Hepatocyte (in vitro differentiated cells): ENCODE data around the gene ATP9B. TPM values are rescaled to one million over a fixed set of nuclear protein-coding genes. Genes with fewer than 3 reads are reported as not detected.

Source experiments
- DNase-seq: peaks from one replicate; pipeline ENCODE4 v3.0.0-alpha.2; 2016; ENCODE audit warnings: low spot score
- H2AFZ ChIP-seq: fragments of 200-600 bp; sonication (generic); 2 replicates; pipeline ENCODE4 v1.6.0; 2016; ENCODE audit warnings: antibody characterized with exemption, mild to moderate bottlenecking
- H3K27ac ChIP-seq: fragments of 200-600 bp; sonication (generic); 2 replicates; pipeline ENCODE4 v1.5.1; 2016; ENCODE audit warnings: mild to moderate bottlenecking
- H3K27me3 ChIP-seq: fragments of 200-600 bp; sonication (generic); 2 replicates; pipeline ENCODE4 v1.6.1; 2016
- H3K36me3 ChIP-seq: fragments of 200-600 bp; sonication (generic); replicated peaks from 2 replicates; pipeline ENCODE4 v1.5.1; 2016; ENCODE audit warnings: low read depth; ENCODE audit not compliant: insufficient read depth
- H3K4me1 ChIP-seq: fragments of 200-600 bp; sonication (generic); 2 replicates; pipeline ENCODE4 v1.5.1; 2016; ENCODE audit warnings: mild to moderate bottlenecking, moderate library complexity; ENCODE audit not compliant: insufficient read depth
- H3K4me2 ChIP-seq: fragments of 200-600 bp; sonication (generic); 2 replicates; pipeline ENCODE4 v1.6.0; 2016
- H3K4me3 ChIP-seq: fragments of 200-600 bp; sonication (generic); 2 replicates; pipeline ENCODE4 v1.5.1; 2016; ENCODE audit warnings: mild to moderate bottlenecking
- H3K79me2 ChIP-seq: fragments of 200-600 bp; sonication (generic); 2 replicates; pipeline ENCODE4 v1.6.0; 2017; ENCODE audit warnings: mild to moderate bottlenecking
- H3K9me2 ChIP-seq: fragments of 200-600 bp; sonication (generic); replicated peaks from 2 replicates; pipeline ENCODE4 v1.6.0; 2017; ENCODE audit warnings: mild to moderate bottlenecking; ENCODE audit not compliant: insufficient read depth
- H3K9me3 ChIP-seq: fragments of 200-600 bp; sonication (generic); 2 replicates; pipeline ENCODE4 v1.5.1; 2016; ENCODE audit warnings: low read depth, mild to moderate bottlenecking
- H4K20me1 ChIP-seq: fragments of 200-600 bp; sonication (generic); 2 replicates; pipeline ENCODE4 v1.6.0; 2016; ENCODE audit warnings: mild to moderate bottlenecking; ENCODE audit not compliant: insufficient read depth, poor library complexity, severe bottlenecking
- EZH2 ChIP-seq: fragments of 200-600 bp; sonication (generic); IDR thresholded peaks from 2 replicates; pipeline ENCODE4 v1.6.1; 2016; ENCODE audit warnings: antibody characterized with exemption, mild to moderate bottlenecking, borderline replicate concordance
- EZH2phosphoT487 ChIP-seq: fragments of 200-600 bp; sonication (generic); IDR thresholded peaks from one replicate; pipeline ENCODE4 v1.6.1; 2018; ENCODE audit warnings: antibody characterized with exemption, mild to moderate bottlenecking, low read depth, moderate library complexity; ENCODE audit not compliant: unreplicated experiment, severe bottlenecking
- WGBS: methylation state at CpG from one replicate; pipeline ENCODE4 v1.1.6; 2016; ENCODE audit warnings: low lambda C conversion rate; ENCODE audit errors: missing lambda C conversion rate; 5-methylcytosine and 5-hydroxymethylcytosine counted together
- polyA plus RNA-seq: library from polyadenylated mRNA; unstranded; fragments of >200 nt; fragmentation: Nextera tagmentation; extraction: Ambion mirVana; gene quantifications from 2 replicates; pipeline ENCODE4 v1.2.1, GENCODE V29; 2016
- total RNA-seq: library from RNA; depleted of rRNA; stranded (reverse); fragments of >200 nt; gene quantifications from 2 replicates; pipeline ENCODE4 v1.2.3, GENCODE V29; 2014
- TF ChIP-seq, protein P1 (sequence below): fragments of 200-600 bp; sonication (generic); IDR thresholded peaks from 2 replicates; pipeline ENCODE4 v1.5.1; 2016; ENCODE audit warnings: antibody characterized with exemption, mild to moderate bottlenecking; ENCODE audit not compliant: poor library complexity

The ATP9B gene
- total and polyA plus RNA-seq, 2 experiments from 2014 or later: 14.6 to 23.8 TPM

DNA sequence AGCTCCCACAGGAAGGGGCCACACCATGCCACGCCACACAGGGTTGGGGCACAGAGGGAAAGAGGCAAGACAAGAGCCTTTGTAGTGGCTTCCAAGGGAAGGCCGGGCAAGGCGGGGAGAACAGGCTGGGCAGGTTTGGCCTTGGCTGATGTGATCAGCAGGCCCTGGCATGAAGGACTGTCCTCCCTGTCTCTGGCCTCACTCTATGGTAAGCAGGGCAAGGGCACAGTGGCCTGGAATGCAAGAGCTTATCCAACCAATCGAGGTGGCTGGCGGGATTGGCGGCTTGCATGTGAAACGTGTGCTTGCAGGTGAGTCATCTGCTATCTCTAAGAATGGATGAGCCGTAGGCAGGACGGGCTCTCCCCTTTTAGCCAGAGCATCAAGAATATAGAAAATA lies 6.4 kb upstream of the ATP9B start:
- Histone ChIP-seq H3K36me3 (no peaks in the 10 kb centered on the region), H2AFZ (no peak overlapping the region), H3K9me3 (no peaks in the 10 kb centered on the region), H3K4me2 (no peak overlapping the region), H4K20me1 (no peaks in the 10 kb centered on the region), H3K79me2 (no peaks in the 10 kb centered on the region), H3K9me2 (no peaks in the 10 kb centered on the region), H3K27me3 (no peaks in the 10 kb centered on the region), H3K4me1 (no peaks in the 10 kb centered on the region), H3K4me3 (no peak overlapping the region), H3K27ac (no peak overlapping the region)
- no peak for DNase-seq
- TF ChIP-seq EZH2 (no peak), EZH2phosphoT487 (no peak)
- TF ChIP-seq, protein P1, sequence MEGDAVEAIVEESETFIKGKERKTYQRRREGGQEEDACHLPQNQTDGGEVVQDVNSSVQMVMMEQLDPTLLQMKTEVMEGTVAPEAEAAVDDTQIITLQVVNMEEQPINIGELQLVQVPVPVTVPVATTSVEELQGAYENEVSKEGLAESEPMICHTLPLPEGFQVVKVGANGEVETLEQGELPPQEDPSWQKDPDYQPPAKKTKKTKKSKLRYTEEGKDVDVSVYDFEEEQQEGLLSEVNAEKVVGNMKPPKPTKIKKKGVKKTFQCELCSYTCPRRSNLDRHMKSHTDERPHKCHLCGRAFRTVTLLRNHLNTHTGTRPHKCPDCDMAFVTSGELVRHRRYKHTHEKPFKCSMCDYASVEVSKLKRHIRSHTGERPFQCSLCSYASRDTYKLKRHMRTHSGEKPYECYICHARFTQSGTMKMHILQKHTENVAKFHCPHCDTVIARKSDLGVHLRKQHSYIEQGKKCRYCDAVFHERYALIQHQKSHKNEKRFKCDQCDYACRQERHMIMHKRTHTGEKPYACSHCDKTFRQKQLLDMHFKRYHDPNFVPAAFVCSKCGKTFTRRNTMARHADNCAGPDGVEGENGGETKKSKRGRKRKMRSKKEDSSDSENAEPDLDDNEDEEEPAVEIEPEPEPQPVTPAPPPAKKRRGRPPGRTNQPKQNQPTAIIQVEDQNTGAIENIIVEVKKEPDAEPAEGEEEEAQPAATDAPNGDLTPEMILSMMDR: no peak
- WGBS: 91% methylated on average over 9 of the region's 9 CpGs

DNA sequence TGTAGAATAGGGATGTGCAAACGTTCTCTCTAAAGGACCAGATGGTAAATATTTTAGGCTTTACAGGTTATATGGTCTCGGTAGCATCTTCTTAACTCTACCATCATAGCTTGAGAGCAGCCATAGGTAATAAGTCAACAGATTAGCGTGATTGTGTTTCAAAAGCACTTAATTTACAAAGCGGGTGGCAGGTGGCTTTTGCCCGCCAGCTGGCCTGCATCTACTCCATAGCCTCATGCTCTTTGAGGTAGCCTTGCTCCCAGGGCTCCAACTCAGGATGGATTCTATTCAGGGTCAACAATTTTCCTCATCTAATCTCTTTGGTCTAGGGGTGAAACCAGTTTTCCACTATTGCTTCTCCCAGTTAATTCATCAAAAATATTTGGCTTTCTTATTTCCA lies 5.0 kb upstream of the ATP9B start:
- WGBS: 89% methylated on average over 5 of the region's 5 CpGs
- Histone ChIP-seq H3K4me1 (no peaks in the 10 kb centered on the region), H3K27ac (no peak overlapping the region), H3K4me3 (no peak overlapping the region), H2AFZ (no peak overlapping the region), H4K20me1 (no peaks in the 10 kb centered on the region), H3K9me3 (no peaks in the 10 kb centered on the region), H3K27me3 (no peaks in the 10 kb centered on the region), H3K4me2 (no peak overlapping the region), H3K9me2 (no peaks in the 10 kb centered on the region), H3K36me3 (no peaks in the 10 kb centered on the region), H3K79me2 (no peaks in the 10 kb centered on the region)
- DNase-seq: no peak
- no peak for TF ChIP-seq EZH2phosphoT487
- TF ChIP-seq, protein P1: no peak
- no peak for TF ChIP-seq EZH2

DNA sequence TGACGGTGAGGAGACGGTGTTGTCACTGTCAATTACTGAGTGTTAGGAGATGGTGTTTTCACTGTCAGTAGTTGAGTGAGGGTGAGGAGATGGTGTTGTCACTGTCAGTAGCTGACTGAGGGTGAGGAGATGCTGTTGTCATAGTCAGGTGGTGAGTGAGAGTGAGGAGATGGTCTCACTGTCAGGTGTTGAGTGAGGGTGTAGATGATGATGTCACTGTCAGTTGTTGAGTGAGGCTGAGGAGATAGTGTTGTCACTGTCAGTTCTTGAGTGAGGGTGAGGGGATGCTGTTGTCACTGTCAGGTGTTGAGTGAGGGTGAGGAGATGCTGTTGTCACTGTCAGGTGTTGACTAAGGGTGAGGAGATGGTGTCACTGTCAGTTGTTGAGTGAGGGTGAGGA lies 3.4 kb upstream of the ATP9B start:
- DNase-seq: no peak
- no peaks in the 10 kb centered on the region for H3K27me3 ChIP-seq

DNA sequence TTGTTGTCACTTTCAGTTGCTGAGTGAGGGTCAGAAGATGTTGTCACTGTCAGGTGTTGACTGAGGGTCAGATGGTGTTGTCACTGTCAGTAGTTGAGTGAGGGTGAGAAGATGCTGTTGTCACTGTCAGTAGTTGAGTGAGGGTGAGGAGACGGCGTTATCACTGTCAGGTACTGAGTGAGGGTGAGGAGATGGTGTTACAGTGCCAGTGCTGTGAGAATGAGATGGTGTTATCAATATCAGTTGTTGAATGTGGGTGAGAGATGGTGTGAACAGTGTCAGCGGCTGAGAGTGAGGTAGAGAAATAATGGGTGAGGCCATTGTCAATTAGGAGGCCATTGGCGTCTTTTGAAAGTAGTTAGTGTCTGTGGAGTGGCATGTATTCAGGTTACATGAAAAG lies 1.6 kb upstream of the ATP9B start:
- Histone ChIP-seq H3K9me3 (no peaks in the 10 kb centered on the region), H3K27ac (no peak overlapping the region)
- DNase-seq: no peak

More for the DNA sequence above, 3.4 kb upstream of the ATP9B start:
- no peak overlapping the region for H2AFZ ChIP-seq
- no peak overlapping the region for H3K4me3 ChIP-seq
- H3K9me2 ChIP-seq: no peaks in the 10 kb centered on the region
- no peaks in the 10 kb centered on the region for H4K20me1 ChIP-seq
- H3K79me2 ChIP-seq: peaks cover 7% of the 10 kb centered on the region
- no peak overlapping the region for H3K27ac ChIP-seq
- H3K4me1 ChIP-seq: peaks cover 7% of the 10 kb centered on the region
- no peaks in the 10 kb centered on the region for H3K9me3 ChIP-seq
- no peak overlapping the region for H3K4me2 ChIP-seq
- 94% methylated on average over 2 of the region's 2 CpGs for WGBS
- H3K36me3 ChIP-seq: no peaks in the 10 kb centered on the region
- TF ChIP-seq, protein P1: no peak
- TF ChIP-seq EZH2phosphoT487 (no peak), EZH2 (no peak)

More for the DNA sequence above, 1.6 kb upstream of the ATP9B start:
- TF ChIP-seq EZH2phosphoT487: no peak
- TF ChIP-seq, protein P1: no peak
- no peak for TF ChIP-seq EZH2
- no peaks in the 10 kb centered on the region for H3K36me3 ChIP-seq
- no peaks in the 10 kb centered on the region for H3K9me2 ChIP-seq
- no peak overlapping the region for H2AFZ ChIP-seq
- H4K20me1 ChIP-seq: no peaks in the 10 kb centered on the region
- no peak overlapping the region for H3K4me2 ChIP-seq
- no peaks in the 10 kb centered on the region for H3K27me3 ChIP-seq
- H3K79me2 ChIP-seq: peaks cover 21% of the 10 kb centered on the region
- 95% methylated on average over 4 of the region's 4 CpGs for WGBS
- peaks cover 11% of the 10 kb centered on the region for H3K4me1 ChIP-seq
- H3K4me3 ChIP-seq: no peak overlapping the region
